ENCODE data around the gene ZBTB46.
"Not testable (repeated sequence)": the region's sequence is repeated elsewhere in the genome, so short reads cannot be mapped to it uniquely, and the experiment has no call there.

The ZBTB46 gene

GRCh38 chr20:63858393-63859165, 27.5 kb upstream of the ZBTB46 start:
- no peak for DNase-seq (ENCODE audit: low read depth)

- no peak for DNase-seq (ENCODE audit: low read depth)
These were observed 26.8 kb upstream of the ZBTB46 start for GRCh38 chr20:63857764-63858392.

GRCh38 chr20:63856098-63856511, 25.0 kb upstream of the ZBTB46 start:
- no peak for DNase-seq (ENCODE audit: low read depth)

- no peak for DNase-seq (ENCODE audit: low read depth)
These were observed 24.5 kb upstream of the ZBTB46 start for GRCh38 chr20:63855363-63856097.

- no peak for DNase-seq (ENCODE audit: low read depth)
These were observed 23.8 kb upstream of the ZBTB46 start for GRCh38 chr20:63854766-63855362.

- no peak for DNase-seq (ENCODE audit: low read depth)
These were observed 23.2 kb upstream of the ZBTB46 start for GRCh38 chr20:63854069-63854765.

GRCh38 chr20:63853733-63854068, 22.6 kb upstream of the ZBTB46 start:
- DNase-seq (ENCODE audit: low read depth) = not testable (repeated sequence)

- not testable (repeated sequence) for DNase-seq (ENCODE audit: low read depth)
These were observed 20.5 kb upstream of the ZBTB46 start for GRCh38 chr20:63851548-63851943.

- DNase-seq (ENCODE audit: low read depth) = no peak
These were observed 19.9 kb upstream of the ZBTB46 start for GRCh38 chr20:63850689-63851547.

- DNase-seq (ENCODE audit: low read depth) = no peak
These were observed 17.2 kb upstream of the ZBTB46 start for GRCh38 chr20:63848003-63848911.

GRCh38 chr20:63847237-63848002, 16.4 kb upstream of the ZBTB46 start:
- no peak for DNase-seq (ENCODE audit: low read depth)

GRCh38 chr20:63846888-63847236, 15.8 kb upstream of the ZBTB46 start:
- DNase-seq (ENCODE audit: low read depth) = no peak

- DNase-seq (ENCODE audit: low read depth) = no peak
These were observed 15.2 kb upstream of the ZBTB46 start for GRCh38 chr20:63846128-63846771.

- DNase-seq (ENCODE audit: low read depth) = no peak
These were observed 13.5 kb upstream of the ZBTB46 start for GRCh38 chr20:63844511-63844991.

GRCh38 chr20:63843778-63844177, 12.7 kb upstream of the ZBTB46 start:
- no peak for DNase-seq (ENCODE audit: low read depth)

GRCh38 chr20:63843222-63843621, 12.2 kb upstream of the ZBTB46 start:
- no peak for DNase-seq (ENCODE audit: low read depth)

- no peak for DNase-seq (ENCODE audit: low read depth)
These were observed 11.2 kb upstream of the ZBTB46 start for GRCh38 chr20:63842258-63842657.

- DNase-seq (ENCODE audit: low read depth) = no peak
These were observed 9.4 kb upstream of the ZBTB46 start for GRCh38 chr20:63840405-63840828.

GRCh38 chr20:63839620-63840019, 8.6 kb upstream of the ZBTB46 start:
- DNase-seq (ENCODE audit: low read depth) = no peak
